Mucosa of stomach (tissue), 1 donor: ENCODE data around the gene LAMP5.

Experiments used
- H3K27me3 ChIP-seq: one replicate; pipeline ENCODE4 v1.7.0; 2013; ENCODE audit warnings: mild to moderate bottlenecking, low read length; ENCODE audit not compliant: control insufficient read depth, insufficient read depth
- H3K36me3 ChIP-seq: one replicate; pipeline ENCODE4 v1.7.0; 2013; ENCODE audit warnings: low read length; ENCODE audit not compliant: control insufficient read depth, insufficient read depth
- H3K4me1 ChIP-seq: one replicate; pipeline ENCODE4 v1.7.0; 2013; ENCODE audit warnings: mild to moderate bottlenecking, low read length; ENCODE audit not compliant: control insufficient read depth, insufficient read depth
- H3K4me3 ChIP-seq: one replicate; pipeline ENCODE4 v1.7.0; 2013; ENCODE audit warnings: low read length
- H3K9ac ChIP-seq: one replicate; pipeline ENCODE4 v1.7.0; 2013; ENCODE audit warnings: mild to moderate bottlenecking, low read length, moderate library complexity
- H3K9me3 ChIP-seq: one replicate; pipeline ENCODE4 v1.7.0; 2013; ENCODE audit warnings: mild to moderate bottlenecking, low read length, moderate library complexity; ENCODE audit not compliant: control insufficient read depth
- donor health status: Pancreatic carcinoma.

The LAMP5 gene

DNA sequence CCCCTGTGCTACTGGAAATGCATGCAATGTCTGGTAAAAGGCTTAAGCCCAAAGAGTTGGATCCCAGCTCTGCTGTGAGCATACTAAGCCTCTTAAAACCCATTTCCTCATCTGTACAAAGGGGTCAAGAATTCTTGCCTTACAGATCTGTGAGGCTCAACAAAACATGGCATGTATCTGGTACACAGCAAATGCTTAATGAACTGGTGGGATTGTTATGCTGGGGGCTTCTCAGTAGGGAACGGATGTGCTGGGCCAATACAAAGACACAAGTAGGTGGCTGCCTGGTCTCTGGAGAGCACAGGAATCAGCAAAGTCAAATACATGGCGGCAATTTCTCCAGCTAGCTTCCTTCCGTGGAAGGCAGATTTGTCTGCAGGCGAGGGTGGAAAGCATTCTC is 62.3 kb downstream of the LAMP5 start:
- no peak overlapping the region for H3K4me3 ChIP-seq
- H3K4me1 ChIP-seq, result peaks cover 5% of the 10 kb centered on the region
- H3K9me3 ChIP-seq, result no peaks in the 10 kb centered on the region
- no peak overlapping the region for H3K9ac ChIP-seq
- no peaks in the 10 kb centered on the region for H3K27me3 ChIP-seq
- no peaks in the 10 kb centered on the region for H3K36me3 ChIP-seq

DNA sequence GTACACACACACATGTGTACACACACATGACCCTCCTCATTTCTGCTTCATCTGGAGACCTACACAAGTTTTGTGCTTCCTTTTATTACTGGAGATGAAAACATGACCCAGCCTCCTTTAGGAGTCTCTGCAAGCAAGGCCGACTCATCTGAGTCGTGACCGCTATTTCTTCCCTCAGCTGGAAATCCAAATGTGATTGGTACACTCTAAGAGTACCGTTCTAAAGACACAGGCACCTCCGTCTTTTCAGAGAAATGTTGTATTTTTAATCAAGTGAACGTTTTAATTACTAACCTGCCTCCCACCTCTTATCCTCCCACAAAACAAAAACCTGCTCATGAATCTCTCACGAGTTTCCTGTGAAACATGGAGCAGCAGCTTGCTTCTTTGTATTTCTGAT is 63.0 kb downstream of the LAMP5 start:
- H3K4me1 ChIP-seq, result peaks cover 5% of the 10 kb centered on the region
- no peaks in the 10 kb centered on the region for H3K9me3 ChIP-seq
- no peaks in the 10 kb centered on the region for H3K27me3 ChIP-seq
- H3K36me3 ChIP-seq, result no peaks in the 10 kb centered on the region
- H3K4me3 ChIP-seq, result no peak overlapping the region
- no peak overlapping the region for H3K9ac ChIP-seq

DNA sequence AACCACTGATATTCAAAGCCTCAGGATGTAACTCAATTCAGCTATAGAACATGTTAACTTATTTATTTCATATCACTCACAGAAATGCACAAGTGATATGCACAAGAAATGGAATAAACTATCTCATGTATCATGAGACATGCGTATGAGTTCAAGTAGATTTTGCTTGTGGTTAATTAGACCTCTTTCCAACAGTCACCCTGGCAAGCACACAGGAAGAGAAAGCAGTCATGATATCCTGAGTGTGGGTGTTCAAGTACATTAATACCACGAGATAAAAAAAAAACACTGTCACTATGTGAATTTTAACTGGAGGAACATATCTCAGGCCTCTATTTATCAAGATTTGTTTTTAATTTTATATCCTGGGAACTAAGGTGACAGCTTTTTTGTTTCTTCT is 64.2 kb downstream of the LAMP5 start:
- Histone ChIP-seq H3K4me1 (peaks cover 2% of the 10 kb centered on the region), H3K36me3 (no peaks in the 10 kb centered on the region), H3K4me3 (no peak overlapping the region), H3K27me3 (no peaks in the 10 kb centered on the region), H3K9ac (no peak overlapping the region), H3K9me3 (no peaks in the 10 kb centered on the region)
